Left ventricle myocardium inferior (tissue), 1 donor: ENCODE data around the gene PPARG. TPM values are rescaled to one million over a fixed set of nuclear protein-coding genes. Genes with fewer than 3 reads are reported as not detected.

ENCODE experiments used
- DNase-seq: peaks from one replicate; pipeline ENCODE4 v3.0.0-alpha.2; 2020
- H3K27ac ChIP-seq: fragments of 200-600 bp; replicated peaks from 2 replicates; pipeline ENCODE4 v1.8.0; 2021
- H3K27me3 ChIP-seq: fragments of 200-600 bp; 2 replicates; pipeline ENCODE4 v1.8.0; 2021; ENCODE audit warnings: low read depth
- H3K36me3 ChIP-seq: fragments of 200-600 bp; 2 replicates; pipeline ENCODE4 v1.8.0; 2021
- H3K4me1 ChIP-seq: fragments of 200-600 bp; 2 replicates; pipeline ENCODE4 v1.8.0; 2021
- H3K4me3 ChIP-seq: fragments of 200-600 bp; 2 replicates; pipeline ENCODE4 v1.8.0; 2021; ENCODE audit warnings: mild to moderate bottlenecking, moderate library complexity
- H3K9me3 ChIP-seq: fragments of 200-600 bp; replicated peaks from 2 replicates; pipeline ENCODE4 v1.8.0; 2021
- intact Hi-C: fragments of 100-400 bp; cut with micrococcal nuclease; formaldehyde crosslinking; loops from one replicate; pipeline ENCODE4 v1.11.0; 2022
- total RNA-seq: library from RNA; stranded (reverse); fragmentation: NEBNext Ultra II Directional; extraction: Animal tissue kit (Norgen Biotek cat#: 25700); gene quantifications from one replicate; pipeline ENCODE4 v1.2.1, GENCODE V29; 2021
- TF ChIP-seq, protein P1 (sequence below): fragments of 200-600 bp; IDR thresholded peaks from 2 replicates; pipeline ENCODE4 v1.8.0; 2021; ENCODE audit warnings: antibody characterized with exemption, mild to moderate bottlenecking, borderline replicate concordance
- donor health status: DM: no; HTN: yes; CAD: no; lungs with severe emphysema.

PPARG gene
- total RNA-seq, 1 donor from 2014 or later = 15.6 TPM

GRCh38 chr3:12423131-12423530, 134.3 kb downstream of the PPARG start:
- no peak overlapping the region for H3K4me3 ChIP-seq
- no peak overlapping the region for H3K27ac ChIP-seq
- H3K4me1 ChIP-seq = peaks cover 39% of the 10 kb centered on the region
- H3K9me3 ChIP-seq = no peaks in the 10 kb centered on the region
- intact Hi-C loops = no loop called here
- TF ChIP-seq, protein P1, sequence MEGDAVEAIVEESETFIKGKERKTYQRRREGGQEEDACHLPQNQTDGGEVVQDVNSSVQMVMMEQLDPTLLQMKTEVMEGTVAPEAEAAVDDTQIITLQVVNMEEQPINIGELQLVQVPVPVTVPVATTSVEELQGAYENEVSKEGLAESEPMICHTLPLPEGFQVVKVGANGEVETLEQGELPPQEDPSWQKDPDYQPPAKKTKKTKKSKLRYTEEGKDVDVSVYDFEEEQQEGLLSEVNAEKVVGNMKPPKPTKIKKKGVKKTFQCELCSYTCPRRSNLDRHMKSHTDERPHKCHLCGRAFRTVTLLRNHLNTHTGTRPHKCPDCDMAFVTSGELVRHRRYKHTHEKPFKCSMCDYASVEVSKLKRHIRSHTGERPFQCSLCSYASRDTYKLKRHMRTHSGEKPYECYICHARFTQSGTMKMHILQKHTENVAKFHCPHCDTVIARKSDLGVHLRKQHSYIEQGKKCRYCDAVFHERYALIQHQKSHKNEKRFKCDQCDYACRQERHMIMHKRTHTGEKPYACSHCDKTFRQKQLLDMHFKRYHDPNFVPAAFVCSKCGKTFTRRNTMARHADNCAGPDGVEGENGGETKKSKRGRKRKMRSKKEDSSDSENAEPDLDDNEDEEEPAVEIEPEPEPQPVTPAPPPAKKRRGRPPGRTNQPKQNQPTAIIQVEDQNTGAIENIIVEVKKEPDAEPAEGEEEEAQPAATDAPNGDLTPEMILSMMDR = no peak
- no peak for DNase-seq
- H3K36me3 ChIP-seq = peaks cover 8% of the 10 kb centered on the region
- no peaks in the 10 kb centered on the region for H3K27me3 ChIP-seq

DNA sequence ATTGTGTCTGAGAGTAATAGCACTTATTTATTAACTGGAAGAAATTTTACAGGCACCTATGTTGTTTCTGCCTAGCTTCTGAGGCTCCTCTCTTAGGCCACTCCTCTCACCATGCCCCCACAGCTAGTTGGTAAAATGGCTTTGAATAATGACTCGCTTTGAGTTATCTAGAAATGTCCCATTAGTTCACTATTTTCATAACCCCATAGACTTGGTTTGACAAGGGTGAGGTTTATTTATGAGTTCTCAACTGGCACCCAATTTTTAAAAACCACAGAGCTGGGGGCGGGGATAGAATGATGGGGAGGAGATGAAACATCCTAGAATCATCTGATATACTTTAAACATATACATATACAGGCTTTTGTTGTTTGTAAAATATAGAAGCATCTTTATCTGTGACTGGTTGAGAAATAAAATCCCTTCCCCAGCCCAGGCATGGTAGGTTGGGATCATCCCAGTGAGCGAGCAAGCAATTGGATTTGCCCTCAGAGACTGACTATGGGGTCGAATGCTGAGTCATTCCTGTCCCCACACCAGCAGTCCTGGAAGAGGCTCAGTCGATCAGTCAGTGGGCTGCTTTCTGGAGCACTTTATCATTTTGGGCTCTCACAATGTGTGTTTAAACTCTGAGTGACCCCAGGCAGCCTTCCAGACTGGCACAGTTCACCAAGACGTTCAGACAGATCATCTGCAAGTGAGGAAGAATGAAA, 135.2 kb downstream of the PPARG start:
- H3K4me3 ChIP-seq = no peak overlapping the region
- H3K4me1 ChIP-seq = peaks cover 39% of the 10 kb centered on the region
- DNase-seq = no peak
- no peaks in the 10 kb centered on the region for H3K9me3 ChIP-seq
- intact Hi-C loops = no loop called here
- TF ChIP-seq, protein P1 = no peak
- peaks cover 8% of the 10 kb centered on the region for H3K36me3 ChIP-seq
- H3K27me3 ChIP-seq = no peaks in the 10 kb centered on the region
- no peak overlapping the region for H3K27ac ChIP-seq

DNA sequence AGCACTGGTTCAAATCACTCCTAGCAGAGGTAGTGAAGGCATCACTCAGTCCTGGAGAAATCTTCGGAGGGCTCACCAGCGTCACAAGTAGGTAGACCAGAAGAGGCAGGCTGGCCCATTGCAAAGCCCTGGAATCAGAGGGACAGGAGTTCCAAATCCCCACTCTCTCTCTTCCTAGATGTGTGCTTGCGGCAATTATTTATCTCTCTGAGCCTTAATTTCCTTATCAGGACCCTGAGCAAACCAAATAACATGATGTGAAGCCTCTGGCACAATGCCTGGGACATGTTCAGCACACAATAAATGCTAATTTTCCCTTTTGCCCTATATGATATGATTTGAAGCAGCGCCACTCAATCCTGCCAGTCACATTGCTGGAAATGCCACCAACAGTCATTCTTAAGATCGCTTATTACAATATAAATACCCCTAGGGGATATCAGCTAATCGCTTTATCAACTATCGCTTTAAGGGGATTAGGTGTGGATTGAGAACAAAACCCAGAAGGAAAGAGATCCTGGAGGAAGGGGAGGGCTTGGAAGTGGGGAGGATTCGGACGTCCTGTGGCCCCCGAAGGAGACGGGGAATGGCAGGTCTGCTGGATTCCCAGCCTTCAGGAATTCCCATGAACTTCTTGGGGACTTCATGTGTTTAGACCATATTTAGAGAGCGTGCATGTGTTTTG, 135.9 kb downstream of the PPARG start:
- H3K27ac ChIP-seq = no peak overlapping the region
- H3K36me3 ChIP-seq = peaks cover 8% of the 10 kb centered on the region
- H3K27me3 ChIP-seq = no peaks in the 10 kb centered on the region
- DNase-seq = no peak
- peaks cover 45% of the 10 kb centered on the region for H3K4me1 ChIP-seq
- intact Hi-C loops = no loop called here
- H3K9me3 ChIP-seq = no peaks in the 10 kb centered on the region
- H3K4me3 ChIP-seq = no peak overlapping the region
- TF ChIP-seq, protein P1 = no peak

- TF ChIP-seq, protein P1 = no peak
- Histone ChIP-seq H3K27me3 (no peaks in the 10 kb centered on the region), H3K27ac (no peak overlapping the region), H3K4me3 (no peak overlapping the region), H3K9me3 (no peaks in the 10 kb centered on the region), H3K4me1 (peaks cover 48% of the 10 kb centered on the region), H3K36me3 (peaks cover 2% of the 10 kb centered on the region)
- DNase-seq = no peak
- intact Hi-C loops = no loop called here
Measured at GRCh38 chr3:12425850-12426579, 137.1 kb downstream of the PPARG start.

- Histone ChIP-seq H3K36me3 (no peaks in the 10 kb centered on the region), H3K4me1 (peaks cover 48% of the 10 kb centered on the region), H3K4me3 (no peak overlapping the region), H3K27me3 (no peaks in the 10 kb centered on the region), H3K27ac (no peak overlapping the region), H3K9me3 (no peaks in the 10 kb centered on the region)
- TF ChIP-seq, protein P1 = no peak
- DNase-seq = no peak
- intact Hi-C loops = no loop called here
Measured at GRCh38 chr3:12427551-12427950, 138.7 kb downstream of the PPARG start.
